Middle frontal gyrus (tissue), 1 donor: ENCODE data around the gene SHISAL1.

Source experiments
- DNase-seq: peaks from one replicate; pipeline ENCODE4 v3.0.0-alpha.2; 2015; ENCODE audit warnings: low spot score; ENCODE audit errors: extremely low spot score

The SHISAL1 gene

DNA sequence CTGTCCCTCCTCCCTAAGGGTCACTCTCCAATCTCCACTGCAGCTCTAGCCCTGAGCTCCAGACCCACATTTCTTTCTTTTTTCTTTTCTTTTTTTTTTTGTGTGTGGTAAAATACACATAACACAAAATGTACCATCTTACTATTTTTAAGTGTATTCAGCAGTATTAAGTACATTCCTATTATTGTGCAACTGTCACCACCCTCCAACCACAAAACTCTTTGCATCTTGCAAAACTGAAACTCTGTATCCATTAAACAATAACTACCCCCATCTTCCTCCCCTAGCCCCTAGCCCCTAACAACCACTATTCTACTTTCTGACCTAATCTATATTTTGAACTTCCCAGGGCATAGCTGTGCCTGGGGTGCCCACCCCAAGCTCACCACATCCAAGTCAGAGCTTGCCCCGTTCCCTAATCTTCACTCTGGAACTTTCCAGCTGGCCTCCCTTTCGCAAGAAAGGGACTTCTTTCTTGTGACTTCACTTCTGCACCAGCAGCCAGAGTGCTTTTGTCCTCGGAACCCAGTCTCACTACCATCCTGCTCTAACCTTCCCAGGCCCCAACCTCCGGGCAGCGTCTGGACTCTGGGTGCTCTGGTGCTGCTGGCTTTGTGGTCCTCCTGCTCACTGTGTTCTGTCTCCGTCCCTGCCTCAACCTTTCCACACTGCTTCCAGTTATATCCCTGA, 101.3 kb downstream of the SHISAL1 start:
- DNase-seq, result no peak

- DNase-seq, result no peak
Observed at GRCh38 chr22:44210722-44211121, 102.0 kb downstream of the SHISAL1 start.

DNA sequence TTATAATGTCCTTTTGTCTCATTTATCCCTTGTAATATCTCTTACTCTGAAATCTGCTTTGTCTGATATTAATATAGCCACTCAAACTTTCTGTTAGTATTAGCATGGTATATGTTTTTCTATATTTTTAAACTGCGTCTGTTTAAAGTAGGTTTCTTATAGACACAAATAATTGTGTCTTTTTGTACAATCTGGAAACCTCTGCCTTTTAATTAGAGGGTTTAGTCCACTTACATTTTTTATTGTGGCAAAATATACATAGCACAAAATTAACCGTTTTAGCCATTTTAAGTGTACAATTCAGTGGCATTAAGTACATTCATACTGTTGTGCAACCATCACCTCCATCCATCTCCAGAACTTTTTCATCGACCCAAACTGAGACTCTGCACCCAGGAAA, 103.4 kb downstream of the SHISAL1 start:
- no peak for DNase-seq

DNA sequence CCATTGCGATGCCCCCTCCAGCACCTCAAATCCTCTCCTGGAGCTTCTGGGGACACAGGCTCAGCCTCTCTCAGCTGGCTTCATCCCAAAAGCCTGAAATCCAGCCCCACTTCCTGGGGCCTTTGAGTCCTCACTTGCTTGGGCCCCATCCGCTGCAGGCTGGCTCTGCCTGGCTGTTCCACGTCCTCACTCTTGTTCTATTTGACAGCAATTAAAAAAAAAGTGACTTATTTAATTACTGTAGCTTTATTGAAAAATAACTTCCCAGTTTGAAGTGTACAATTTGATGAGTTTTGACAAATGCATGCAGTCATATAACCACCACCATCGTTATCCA, 104.8 kb downstream of the SHISAL1 start:
- no peak for DNase-seq

- DNase-seq, result no peak
Observed at GRCh38 chr22:44207173-44207980, 105.4 kb downstream of the SHISAL1 start.

DNA sequence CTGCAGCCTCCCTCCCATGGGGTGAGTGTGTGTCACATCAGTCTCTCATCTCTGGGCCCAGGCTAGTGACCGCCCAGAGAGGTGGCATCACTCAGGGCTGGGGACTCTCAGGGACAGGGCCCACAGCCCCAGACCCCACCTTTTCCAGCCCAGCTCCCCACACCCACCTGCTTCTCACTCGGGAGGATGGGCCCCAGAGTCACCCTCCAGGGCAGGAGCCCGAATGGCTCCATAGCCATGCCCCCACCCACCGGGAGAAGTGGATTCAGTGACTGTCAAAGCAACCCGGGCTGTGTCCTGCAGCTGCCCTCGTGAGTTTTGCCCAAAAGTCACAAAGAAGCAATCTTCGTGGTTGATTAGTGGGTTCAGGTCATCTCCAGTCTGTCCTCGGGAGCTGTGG, 106.1 kb downstream of the SHISAL1 start:
- no peak for DNase-seq

- no peak for DNase-seq
Observed at GRCh38 chr22:44206330-44206645, 106.5 kb downstream of the SHISAL1 start.

DNA sequence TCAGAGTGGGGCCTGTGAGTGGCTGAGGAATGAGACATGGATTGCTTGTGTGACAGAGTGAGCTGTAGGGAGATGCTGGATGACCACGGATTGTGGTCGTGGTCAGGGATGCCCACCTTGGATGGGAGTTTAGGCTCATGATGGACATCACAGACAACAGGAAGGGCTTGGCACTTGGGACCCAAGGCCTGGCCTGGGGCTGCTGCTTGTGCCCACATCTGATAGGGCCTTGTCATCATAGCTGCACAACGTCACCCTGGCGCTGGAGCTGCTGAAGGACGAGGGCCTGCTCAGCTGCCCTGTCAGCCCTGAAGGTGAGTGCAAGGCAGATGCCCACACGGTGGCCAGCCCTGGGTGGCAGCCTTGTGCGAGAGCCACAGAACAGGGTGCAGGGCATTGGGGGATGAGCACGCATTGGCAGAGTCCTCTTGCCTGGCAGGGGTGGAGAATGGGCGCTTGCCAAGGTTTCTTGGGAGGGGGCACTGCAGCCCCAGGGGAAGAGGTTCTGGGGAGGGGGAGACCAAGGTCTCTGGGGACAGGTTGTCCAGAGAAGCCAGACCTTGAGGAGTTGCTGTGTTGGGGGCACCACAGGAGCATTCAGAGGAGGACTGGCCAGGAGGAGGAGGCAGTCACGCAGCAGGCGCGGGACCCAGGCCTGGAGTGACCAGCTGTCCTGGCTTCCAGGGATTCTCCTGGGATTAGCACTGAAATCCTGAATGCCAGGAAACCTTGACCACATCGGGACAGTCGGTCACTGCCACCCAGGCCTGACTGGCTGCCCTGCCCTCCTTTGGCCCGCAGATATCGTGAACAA, 107.0 kb downstream of the SHISAL1 start:
- DNase-seq, result no peak

DNA sequence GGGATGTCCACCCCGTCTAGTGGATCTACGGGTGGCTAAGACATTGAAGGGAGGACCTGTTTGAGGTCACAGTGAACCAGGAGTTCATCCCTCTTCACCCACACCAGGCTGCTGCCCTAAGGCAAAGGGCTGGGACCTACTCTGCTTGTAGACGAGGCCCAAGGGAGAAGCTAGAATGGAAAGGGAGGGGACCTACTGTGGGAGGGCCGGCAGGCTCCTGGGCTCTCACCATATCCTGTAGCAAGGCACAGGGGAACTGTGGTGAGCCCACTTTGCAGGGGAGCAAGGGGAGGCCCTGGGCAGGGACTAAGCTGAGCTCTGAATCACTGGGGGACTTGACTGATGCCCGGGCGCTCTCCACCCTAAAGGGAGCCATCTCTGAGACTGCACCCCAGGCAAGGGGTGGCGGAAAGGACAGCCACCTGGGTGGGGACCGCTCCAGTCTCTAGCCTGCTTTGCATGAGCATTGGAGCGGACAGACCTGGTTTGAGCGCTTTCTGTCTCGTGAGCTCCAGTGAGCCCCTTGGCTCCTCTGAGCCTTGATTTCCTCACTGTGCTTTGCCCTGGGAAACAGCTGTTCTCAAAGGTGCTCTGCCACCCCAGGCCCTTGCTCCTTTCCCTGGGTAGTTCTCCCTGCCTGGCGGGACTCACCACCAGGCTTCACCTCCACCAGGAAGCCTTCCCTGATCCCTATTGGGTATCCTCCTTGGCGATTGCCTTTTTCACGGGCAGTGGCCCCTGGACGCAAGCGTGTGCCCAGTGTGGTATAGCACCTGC, 107.8 kb downstream of the SHISAL1 start:
- DNase-seq, result no peak

GRCh38 chr22:44203203-44203602, 109.5 kb downstream of the SHISAL1 start:
- DNase-seq, result no peak

DNA sequence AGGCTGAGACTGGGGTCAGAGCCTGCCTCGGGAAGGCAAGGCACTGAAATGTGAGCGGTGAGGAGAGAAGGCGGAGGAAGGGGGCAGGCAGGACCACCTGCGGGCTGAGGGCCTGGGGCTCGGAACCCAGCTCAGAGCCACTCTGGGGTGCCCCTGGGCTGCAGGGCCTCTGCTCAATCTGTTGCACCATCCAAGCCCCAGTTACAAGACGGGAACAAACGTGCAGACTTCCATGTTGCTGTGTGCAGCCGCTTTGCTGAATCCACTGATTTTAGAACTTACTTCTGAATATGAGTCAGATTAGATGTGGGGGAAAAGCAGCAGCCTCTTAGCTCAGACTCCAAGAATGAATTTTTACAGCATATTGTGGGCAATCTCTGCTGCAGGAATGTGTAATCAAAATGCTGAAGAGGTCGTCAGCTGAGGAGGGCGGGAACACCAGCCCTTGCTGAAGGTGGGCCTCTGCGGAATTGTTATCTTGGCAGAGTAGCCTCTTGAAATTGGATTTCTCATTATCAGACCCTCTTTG, 110.4 kb downstream of the SHISAL1 start:
- no peak for DNase-seq

DNA sequence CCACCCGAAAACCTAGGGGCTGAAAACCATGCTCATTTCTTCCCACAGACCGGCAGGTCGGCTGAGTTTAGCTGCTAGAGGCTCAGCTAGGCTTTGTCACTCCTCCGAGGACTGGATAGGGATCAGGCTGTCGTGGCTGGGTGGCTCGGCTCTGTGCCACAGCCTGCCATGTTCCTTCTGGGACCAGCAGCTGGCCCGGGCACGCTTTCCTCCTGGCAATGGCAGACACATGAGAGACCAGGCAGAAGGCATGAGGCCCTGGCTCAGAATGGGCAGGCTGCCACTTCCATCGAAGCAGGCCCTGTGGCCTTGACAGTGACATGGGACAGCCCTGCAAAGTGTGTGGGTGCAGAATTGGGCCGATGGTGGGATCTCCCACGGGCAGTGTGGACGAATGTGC, 111.1 kb downstream of the SHISAL1 start:
- no peak for DNase-seq

GRCh38 chr22:44200855-44201550, 111.7 kb downstream of the SHISAL1 start:
- DNase-seq, result no peak

DNA sequence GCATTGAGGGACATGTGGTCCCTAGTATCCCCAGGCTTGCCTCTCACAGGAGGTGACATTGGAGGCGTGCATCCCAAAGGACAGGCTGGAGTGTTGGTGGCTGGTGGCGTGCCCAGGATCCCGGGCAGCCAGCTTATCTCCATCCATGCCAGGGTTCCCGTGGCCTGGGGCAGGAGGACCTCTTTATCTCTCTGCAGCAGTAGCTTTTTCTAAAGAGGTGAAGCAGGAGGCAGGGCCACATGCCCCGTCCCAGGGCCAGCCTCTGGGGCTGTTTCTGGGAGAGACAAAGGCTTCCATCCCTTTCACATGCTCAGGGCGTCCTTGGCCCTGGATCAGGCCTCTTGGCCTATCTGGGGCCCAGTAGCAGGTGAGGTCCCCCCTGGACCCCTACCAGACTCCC, 112.3 kb downstream of the SHISAL1 start:
- no peak for DNase-seq

- DNase-seq, result no peak
Observed at GRCh38 chr22:44199866-44200265, 112.9 kb downstream of the SHISAL1 start.

- no peak for DNase-seq
Observed at GRCh38 chr22:44199164-44199563, 113.6 kb downstream of the SHISAL1 start.

- DNase-seq, result no peak
Observed at GRCh38 chr22:44197271-44197670, 115.5 kb downstream of the SHISAL1 start.

DNA sequence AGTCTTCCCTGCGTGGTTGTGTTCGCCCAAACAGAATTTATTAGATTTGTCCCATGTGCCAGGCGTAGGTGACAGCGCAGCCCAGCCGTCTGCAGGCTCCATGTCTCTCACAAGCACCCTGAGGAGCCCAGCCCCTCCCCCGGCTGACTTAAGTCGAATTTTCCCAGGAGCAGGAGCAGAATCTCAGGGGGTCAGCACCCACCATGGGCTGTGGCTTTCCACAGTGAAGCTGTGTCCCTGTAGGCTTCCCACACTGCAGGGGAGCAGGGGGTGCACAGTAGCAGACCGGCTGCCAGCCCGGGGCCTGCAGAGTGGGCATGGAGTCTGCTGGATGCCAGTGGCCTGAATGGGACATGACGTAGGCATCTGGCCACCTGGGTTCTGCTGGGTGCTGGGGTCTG, 116.0 kb downstream of the SHISAL1 start:
- DNase-seq, result no peak

- DNase-seq, result no peak
Observed at GRCh38 chr22:44196241-44196640, 116.5 kb downstream of the SHISAL1 start.

DNA sequence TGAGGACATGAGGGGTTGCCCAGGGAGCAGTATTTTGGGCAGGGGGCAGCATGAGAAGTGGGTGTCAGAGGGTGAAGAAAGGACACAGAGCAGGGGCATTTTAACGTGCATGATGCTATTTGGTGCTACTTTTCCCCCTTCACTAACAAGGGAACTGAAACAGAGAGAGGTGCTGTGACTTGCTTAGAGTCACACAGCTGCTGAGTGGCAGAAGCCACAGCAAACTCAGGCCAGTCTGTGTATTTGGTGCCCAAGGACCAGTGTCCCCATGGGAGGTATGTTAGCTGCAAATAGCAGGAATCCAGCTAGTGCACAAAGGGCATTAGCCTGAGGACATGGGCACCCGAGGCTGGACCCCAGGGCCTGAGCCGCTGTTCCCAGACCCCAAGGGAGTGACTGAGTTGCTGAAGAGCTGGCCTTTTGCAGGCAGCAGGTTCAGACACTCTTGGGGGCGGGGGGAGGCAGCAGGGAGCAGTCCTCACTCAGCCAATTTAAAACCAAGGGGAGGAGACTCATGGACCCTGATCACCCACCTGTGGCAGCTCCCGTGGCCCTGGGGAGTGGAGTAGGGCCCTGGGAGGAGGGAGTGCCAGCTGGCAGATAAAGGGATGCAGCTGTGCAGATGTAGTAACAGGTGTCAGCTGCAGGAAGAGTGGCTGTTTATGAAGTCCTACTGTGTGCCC, 117.4 kb downstream of the SHISAL1 start:
- no peak for DNase-seq
